ENCODE data around the gene SAMD4A. TPM values are rescaled to one million over a fixed set of nuclear protein-coding genes. Genes with fewer than 3 reads are reported as not detected.

The SAMD4A gene
- total and polyA plus RNA-seq, 11 donors: 45.0 to 247 (median 138) TPM

- Histone ChIP-seq H3K36me3 (peaks cover 0 to 4% (median 0%) of the 10 kb centered on the region in 9 donors), H3K9me3 (no peaks in the 10 kb centered on the region), H3K27me3 (no peaks in the 10 kb centered on the region), H3K4me3 (no peak overlapping the region), H3K27ac (no peak overlapping the region), H3K4me1 (peaks cover 3 to 52% (median 32%) of the 10 kb centered on the region in 12 donors)
- 56 to 69% (median 64%) methylated on average over 1 of the region's 1 CpG for whole genome bisulfite sequencing, 4 donors
- intact Hi-C loops (cut with DNase I): no loop called here
- TF ChIP-seq CTCF (IDR thresholded peaks at IDR 0.05): no peak
- no peak for TF ChIP-seq POLR2A (IDR thresholded peaks at IDR 0.05)
- DNase-seq: no peak
- no peak for ATAC-seq
These were observed 27.6 kb downstream of the SAMD4A start for GRCh38 chr14:54594537-54594936.

- no peaks in the 10 kb centered on the region for H3K9me3 ChIP-seq
- peaks cover 0 to 50% (median 33%) of the 10 kb centered on the region in 12 donors for H3K4me1 ChIP-seq
- DNase-seq (no peak), ATAC-seq (no peak)
- no peak overlapping the region for H3K4me3 ChIP-seq
- peaks cover 0 to 4% (median 0%) of the 10 kb centered on the region in 9 donors for H3K36me3 ChIP-seq
- peak overlapping the region in 1 of 12 donors; percentile 34 for H3K27ac ChIP-seq
- WGBS, 4 donors: 81 to 90% (median 87%) methylated on average over 5 of the region's 5 CpGs
- no peak for TF ChIP-seq CTCF (IDR thresholded peaks at IDR 0.05)
- no peaks in the 10 kb centered on the region for H3K27me3 ChIP-seq
- intact Hi-C loops (cut with DNase I): no loop called here
These were observed 31.0 kb downstream of the SAMD4A start for GRCh38 chr14:54597795-54598443.

- H3K4me3 ChIP-seq: no peak overlapping the region
- intact Hi-C loops (cut with DNase I): no loop called here
- H3K27me3 ChIP-seq: no peaks in the 10 kb centered on the region
- no peak for TF ChIP-seq CTCF (IDR thresholded peaks at IDR 0.05)
- TF ChIP-seq POLR2A (IDR thresholded peaks at IDR 0.05): no peak
- DNase-seq (no peak), ATAC-seq (no peak)
- H3K36me3 ChIP-seq: peaks cover 0 to 4% (median 0%) of the 10 kb centered on the region in 9 donors
- peaks cover 0 to 57% (median 31%) of the 10 kb centered on the region in 12 donors for H3K4me1 ChIP-seq
- no peaks in the 10 kb centered on the region for H3K9me3 ChIP-seq
- peak overlapping the region in 2 of 12 donors; percentile 11 to 22 for H3K27ac ChIP-seq
- 31 to 53% (median 37%) methylated on average over 1 of the region's 1 CpG for WGBS, 4 donors
These were observed 33.2 kb downstream of the SAMD4A start for GRCh38 chr14:54599966-54600716.

- no peak for ATAC-seq
- H3K4me1 ChIP-seq: peaks cover 0 to 62% (median 33%) of the 10 kb centered on the region in 12 donors
These were observed 33.8 kb downstream of the SAMD4A start for GRCh38 chr14:54600717-54601109.

More at GRCh38 chr14:54600717-54601109, 33.8 kb downstream of the SAMD4A start:
- H3K4me3 ChIP-seq: no peak overlapping the region
- WGBS, 4 donors: 76 to 84% (median 78%) methylated on average over 3 of the region's 3 CpGs
- peak overlapping the region in 1 of 12 donors; percentile 0 for H3K27ac ChIP-seq
- TF ChIP-seq POLR2A (IDR thresholded peaks at IDR 0.05) (no peak), CTCF (IDR thresholded peaks at IDR 0.05) (no peak)
- DNase-seq: no peak
- no peaks in the 10 kb centered on the region for H3K9me3 ChIP-seq
- no peaks in the 10 kb centered on the region for H3K27me3 ChIP-seq
- intact Hi-C loops (cut with DNase I): no loop called here
- H3K36me3 ChIP-seq: peaks cover 0 to 4% (median 0%) of the 10 kb centered on the region in 9 donors
